Measurements from ENCODE around the gene FRS2. TPM values are rescaled to one million over a fixed set of nuclear protein-coding genes. Genes with fewer than 3 reads are reported as not detected.

FRS2 gene
- total and polyA plus RNA-seq, 2 of the 4 experiments (the other 2 are of a cell fraction): 12.4 to 58.3 TPM

- no peak for TF ChIP-seq ELK1 (IDR thresholded peaks at IDR 0.05; ENCODE audit: borderline replicate concordance, low read depth, low read length)
- TF ChIP-seq CEBPB (IDR thresholded peaks at IDR 0.05; ENCODE audit: low read depth, low read length): no peak
- TF ChIP-seq BHLHE40 (IDR thresholded peaks at IDR 0.05; ENCODE audit: low read depth, low read length): no peak
These were observed 70.8 kb downstream of the FRS2 start (continued) for GRCh38 chr12:69540987-69541386.

GRCh38 chr12:69544087-69544486 is 73.9 kb downstream of the FRS2 start:
- Histone ChIP-seq H3K23ac (ENCODE audit: low read depth, low read length) (no peak overlapping the region), H2BK5ac (ENCODE audit: low read depth, low read length, poor library complexity, severe bottlenecking) (no peak overlapping the region), H4K8ac (ENCODE audit: low read depth in 2 of 2, low read length in 2 of 2) (no peak overlapping the region), H3K4ac (ENCODE audit: low read depth, low read length) (no peak overlapping the region), H4K20me1 (ENCODE audit: insufficient read depth, low read length) (peaks cover 4% of the 10 kb centered on the region; the same call in 1 of the 2 replicates), H2BK120ac (ENCODE audit: low read depth, low read length) (no peak overlapping the region), H3K4me3 (ENCODE audit: insufficient read depth, low read depth, low read length) (no peak overlapping the region), H3K9me1 (ENCODE audit: insufficient read depth, low read length) (peaks cover 3% of the 10 kb centered on the region), H3K79me1 (ENCODE audit: low read depth in 1 of 2, low read length in 2 of 2) (peaks cover 8 to 51% of the 10 kb centered on the region in 2 experiments), H4K91ac (ENCODE audit: insufficient read depth, low read depth, low read length) (no peak overlapping the region), H3K4me1 (ENCODE audit: control insufficient read depth, insufficient read depth, low read length) (peaks cover 7% of the 10 kb centered on the region), H2AK5ac (ENCODE audit: low read depth, low read length) (no peak overlapping the region), H3K36me3 (ENCODE audit: control insufficient read depth, insufficient read depth, low read length) (peaks cover 1% of the 10 kb centered on the region; the same call in 1 of the 2 replicates), H2AK9ac (replicated peaks; ENCODE audit: low read depth, low read length, poor library complexity) (no peak overlapping the region), H3K9ac (ENCODE audit: low read depth, low read length) (no peak overlapping the region), H3K27me3 (ENCODE audit: control insufficient read depth, insufficient read depth, low read length) (no peaks in the 10 kb centered on the region), H2BK20ac (ENCODE audit: low read depth, low read length) (no peak overlapping the region), H3K14ac (replicated peaks; ENCODE audit: low read depth, low read length) (no peak overlapping the region), H4K5ac (ENCODE audit: low read depth, low read length) (no peak overlapping the region), H2AFZ (replicated peaks; ENCODE audit: low read length, poor library complexity) (no peak overlapping the region), H3K18ac (ENCODE audit: low read depth, low read length) (no peak overlapping the region), H3K9me3 (ENCODE audit: control insufficient read depth, insufficient read depth, low read length) (peaks cover 2% of the 10 kb centered on the region; the same call in 1 of the 2 replicates), H2BK15ac (ENCODE audit: low read depth, low read length) (no peak overlapping the region), H3K56ac (ENCODE audit: extremely low read depth, insufficient read depth, low read length) (no peak overlapping the region), H3K27ac (ENCODE audit: insufficient read depth, low read length) (no peak overlapping the region), H3K4me2 (ENCODE audit: low read depth, low read length) (no peak overlapping the region)
- ATAC-seq (ENCODE audit: low read depth) (no peak), DNase-seq (no peak)
- CTCF ChIA-PET: no interaction called here
- no peak for TF ChIP-seq CTCF (conservative IDR thresholded peaks at IDR 0.05; ENCODE audit: low read depth, low read length)
- no peak for TF ChIP-seq RCOR1 (IDR thresholded peaks at IDR 0.05; ENCODE audit: insufficient replicate concordance, low read length)
- TF ChIP-seq RAD21 (IDR thresholded peaks at IDR 0.05; ENCODE audit: low read length): no peak
- no peak for TF ChIP-seq SMC3 (IDR thresholded peaks at IDR 0.05; ENCODE audit: low read depth, low read length)
- no peak for TF ChIP-seq CEBPB (IDR thresholded peaks at IDR 0.05; ENCODE audit: low read depth, low read length)
- no peak for TF ChIP-seq CHD1 (IDR thresholded peaks at IDR 0.05; ENCODE audit: low read depth, low read length)
- WGBS, 2 experiments (ENCODE audit: extremely low coverage in 2 of 2, insufficient read length in 1 of 2): no CpG with 5 or more reads among the region's 1 CpG
- in situ Hi-C loops (cut with MboI; ENCODE audit: low sequenced_read_pairs) (no loop called here), dilution Hi-C loops (cut with HindIII; ENCODE audit: low sequenced_read_pairs, unreplicated experiment) (no loop called here), intact Hi-C loops (cut with micrococcal nuclease) (no loop called here)
- no TSS peak for BruUV-seq (replicated peaks)
- POLR2A ChIA-PET (ENCODE audit: unreplicated experiment): no interaction called here
